ENCODE measurements around the gene ULK1. TPM values are rescaled to one million over a fixed set of nuclear protein-coding genes. Genes with fewer than 3 reads are reported as not detected.

Gene ULK1
- total RNA-seq, 2 experiments from 2014 or later: 85.0 to 91.6 TPM

DNA sequence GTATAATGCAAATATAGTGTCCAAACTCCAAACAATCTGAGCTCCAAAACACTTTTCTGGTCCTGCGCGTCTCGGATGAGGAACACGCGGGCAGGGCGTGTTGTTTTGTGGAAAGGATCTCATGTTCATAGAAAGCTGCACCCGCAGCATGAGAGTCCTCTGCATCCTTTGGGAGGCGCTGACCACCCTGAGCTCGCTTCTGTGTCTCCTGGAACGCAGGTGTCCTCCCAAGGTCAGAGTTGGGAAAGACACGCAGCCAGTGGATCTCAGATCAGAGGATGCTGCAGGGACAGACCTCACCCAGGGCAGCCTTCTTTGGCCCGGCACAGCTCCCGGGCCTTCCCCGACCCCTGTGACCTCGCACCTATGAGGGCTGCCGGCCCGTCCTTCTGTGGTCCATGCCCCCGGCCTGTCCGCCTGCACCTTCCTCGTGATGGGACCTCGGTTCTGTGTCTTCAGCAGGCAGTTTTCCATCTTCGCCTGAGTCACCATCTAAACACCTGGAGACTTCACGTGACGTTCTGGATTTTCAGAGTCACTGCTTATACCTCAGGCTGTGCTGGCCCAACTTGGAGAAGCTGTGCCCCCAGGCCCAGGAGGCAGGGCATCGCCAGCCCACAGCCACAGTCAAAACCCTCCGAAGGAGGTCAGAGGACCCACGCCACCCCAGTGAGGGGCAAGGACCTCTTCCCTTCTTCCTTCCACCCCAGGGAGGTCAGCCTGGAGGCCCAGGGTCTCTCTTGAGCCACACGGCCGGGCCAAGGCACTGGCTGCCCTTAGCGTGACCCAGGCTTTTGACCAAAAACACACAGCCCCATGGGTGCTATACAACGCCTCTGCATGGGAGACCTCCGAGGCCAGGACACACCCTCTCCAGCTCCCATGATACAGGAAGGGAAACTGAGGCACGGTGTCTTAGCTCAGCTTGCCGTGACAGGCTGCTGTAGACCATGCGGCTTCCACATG lies 40.3 kb upstream of the ULK1 start:
- Mint-ChIP-seq H3K4me1 (ENCODE audit: low read depth) (no peaks in the 10 kb centered on the region), H3K27ac (no peak overlapping the region), H3K4me3 (no peak overlapping the region), H3K36me3 (ENCODE audit: low read depth) (no peaks in the 10 kb centered on the region), H3K27me3 (peaks cover 14% of the 10 kb centered on the region), H3K9me3 (no peaks in the 10 kb centered on the region)
- TF ChIP-seq, protein P1, sequence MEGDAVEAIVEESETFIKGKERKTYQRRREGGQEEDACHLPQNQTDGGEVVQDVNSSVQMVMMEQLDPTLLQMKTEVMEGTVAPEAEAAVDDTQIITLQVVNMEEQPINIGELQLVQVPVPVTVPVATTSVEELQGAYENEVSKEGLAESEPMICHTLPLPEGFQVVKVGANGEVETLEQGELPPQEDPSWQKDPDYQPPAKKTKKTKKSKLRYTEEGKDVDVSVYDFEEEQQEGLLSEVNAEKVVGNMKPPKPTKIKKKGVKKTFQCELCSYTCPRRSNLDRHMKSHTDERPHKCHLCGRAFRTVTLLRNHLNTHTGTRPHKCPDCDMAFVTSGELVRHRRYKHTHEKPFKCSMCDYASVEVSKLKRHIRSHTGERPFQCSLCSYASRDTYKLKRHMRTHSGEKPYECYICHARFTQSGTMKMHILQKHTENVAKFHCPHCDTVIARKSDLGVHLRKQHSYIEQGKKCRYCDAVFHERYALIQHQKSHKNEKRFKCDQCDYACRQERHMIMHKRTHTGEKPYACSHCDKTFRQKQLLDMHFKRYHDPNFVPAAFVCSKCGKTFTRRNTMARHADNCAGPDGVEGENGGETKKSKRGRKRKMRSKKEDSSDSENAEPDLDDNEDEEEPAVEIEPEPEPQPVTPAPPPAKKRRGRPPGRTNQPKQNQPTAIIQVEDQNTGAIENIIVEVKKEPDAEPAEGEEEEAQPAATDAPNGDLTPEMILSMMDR (IDR thresholded peaks at IDR 0.05): no peak
- intact Hi-C loops (cut with DNase I, micrococcal nuclease): no loop called here
- no peak for ATAC-seq (ENCODE audit: poor library complexity)
- peak in 1 of 14 experiments; percentile 10 for DNase-seq
- no peaks in the 10 kb centered on the region for H3K4me1 ChIP-seq (ENCODE audit: insufficient read depth, low read length)
- H3K36me3 ChIP-seq (ENCODE audit: insufficient read depth, low read length): no peaks in the 10 kb centered on the region
- no peak overlapping the region for H3K27ac ChIP-seq (ENCODE audit: low read depth in 1 of 2, low read length in 2 of 2)
- no peak overlapping the region for H3K4me3 ChIP-seq (ENCODE audit: low read length)
- CTCF ChIA-PET: no interaction called here
- peaks cover 0 to 6% of the 10 kb centered on the region in 2 experiments for H3K9me3 ChIP-seq (ENCODE audit: control insufficient read depth in 1 of 2, insufficient read depth in 1 of 2, low read length in 2 of 2)
- POLR2A ChIA-PET: no interaction called here
- no peaks in the 10 kb centered on the region for H3K27me3 ChIP-seq (ENCODE audit: control insufficient read depth in 1 of 2, insufficient read depth in 2 of 2, low read length in 2 of 2)

DNA sequence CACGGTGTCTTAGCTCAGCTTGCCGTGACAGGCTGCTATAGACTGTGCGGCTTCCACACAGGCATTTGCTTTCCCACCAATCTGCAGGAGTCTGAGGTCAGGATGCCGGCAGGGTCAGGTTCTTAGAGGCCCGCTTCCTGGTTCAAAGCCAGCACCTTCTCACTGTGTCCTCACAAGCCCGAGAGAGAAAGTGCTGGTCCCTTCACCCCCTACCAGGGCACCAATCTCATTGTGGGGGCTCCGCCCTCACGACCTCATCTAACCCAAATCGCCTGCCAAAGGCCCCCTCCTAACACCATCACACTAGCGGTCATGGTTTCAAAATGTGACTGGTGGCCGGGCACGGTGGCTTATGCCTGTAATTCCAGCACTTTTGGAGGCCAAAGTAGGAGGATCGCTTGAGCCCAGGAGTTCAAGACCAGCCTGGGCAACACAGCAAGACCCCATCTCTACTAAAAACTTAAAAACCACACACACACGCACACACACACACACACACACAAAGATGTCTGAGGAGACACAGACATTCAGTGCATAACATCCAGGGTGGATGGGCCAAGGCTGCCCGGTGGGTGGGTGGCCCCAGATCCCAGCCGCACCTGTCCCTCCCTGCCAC lies 39.5 kb upstream of the ULK1 start:
- peaks cover 0 to 6% of the 10 kb centered on the region in 2 experiments for H3K9me3 ChIP-seq (ENCODE audit: control insufficient read depth in 1 of 2, insufficient read depth in 1 of 2, low read length in 2 of 2)
- Mint-ChIP-seq H3K27me3 (peaks cover 14% of the 10 kb centered on the region), H3K27ac (no peak overlapping the region), H3K4me3 (no peak overlapping the region), H3K4me1 (ENCODE audit: low read depth) (no peaks in the 10 kb centered on the region), H3K9me3 (no peaks in the 10 kb centered on the region), H3K36me3 (ENCODE audit: low read depth) (no peaks in the 10 kb centered on the region)
- ATAC-seq (ENCODE audit: poor library complexity) (no peak), DNase-seq (no peak)
- H3K36me3 ChIP-seq (ENCODE audit: insufficient read depth, low read length): no peaks in the 10 kb centered on the region
- H3K27ac ChIP-seq (ENCODE audit: low read depth in 1 of 2, low read length in 2 of 2): no peak overlapping the region
- TF ChIP-seq, protein P1 (IDR thresholded peaks at IDR 0.05): no peak
- H3K4me3 ChIP-seq (ENCODE audit: low read length): no peak overlapping the region
- ChIA-PET POLR2A (no interaction called here), CTCF (no interaction called here)
- no peaks in the 10 kb centered on the region for H3K4me1 ChIP-seq (ENCODE audit: insufficient read depth, low read length)
- intact Hi-C loops (cut with DNase I, micrococcal nuclease): no loop called here
- H3K27me3 ChIP-seq (ENCODE audit: control insufficient read depth in 1 of 2, insufficient read depth in 2 of 2, low read length in 2 of 2): no peaks in the 10 kb centered on the region

DNA sequence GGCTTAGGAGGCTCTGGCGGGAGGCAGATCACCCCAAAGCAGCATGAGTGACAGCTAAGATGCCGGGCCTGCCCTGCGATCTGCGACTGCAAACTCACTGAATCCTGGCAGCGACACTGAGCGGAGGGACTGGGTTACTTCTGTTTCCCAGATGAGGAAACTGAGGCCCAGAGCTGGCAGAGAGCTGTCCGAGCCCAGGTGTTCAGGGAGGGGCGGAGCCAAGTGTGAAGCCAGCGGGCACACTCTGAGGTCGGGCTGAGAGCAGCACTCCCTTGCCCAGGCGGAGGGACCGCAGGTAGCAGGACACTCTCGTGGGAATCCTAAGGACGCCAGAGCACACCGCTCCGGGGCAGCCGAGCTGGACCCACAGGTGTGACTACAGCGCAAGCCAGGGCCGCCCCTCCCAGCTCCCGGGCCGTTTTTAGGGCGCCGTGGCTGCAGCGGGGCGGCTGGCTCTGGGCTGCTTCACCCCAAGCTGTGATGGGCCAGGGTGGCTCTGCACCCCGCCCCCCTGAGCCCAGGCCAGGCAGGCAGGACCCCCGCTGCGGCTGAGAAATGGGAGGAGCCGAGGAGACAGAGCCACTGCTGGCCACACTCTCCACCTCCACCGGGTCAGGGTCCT lies 38.8 kb upstream of the ULK1 start:
- H3K9me3 ChIP-seq (ENCODE audit: control insufficient read depth in 1 of 2, insufficient read depth in 1 of 2, low read length in 2 of 2): peaks cover 0 to 6% of the 10 kb centered on the region in 2 experiments
- H3K4me1 Mint-ChIP-seq (ENCODE audit: low read depth): no peaks in the 10 kb centered on the region
- no peak overlapping the region for H3K4me3 ChIP-seq (ENCODE audit: low read length)
- H3K27me3 Mint-ChIP-seq: peaks cover 14% of the 10 kb centered on the region
- no peak overlapping the region for H3K27ac Mint-ChIP-seq
- no peaks in the 10 kb centered on the region for H3K36me3 Mint-ChIP-seq (ENCODE audit: low read depth)
- ATAC-seq (ENCODE audit: poor library complexity) (no peak), DNase-seq (peak in 1 of 14 experiments; percentile 11)
- POLR2A ChIA-PET: no interaction called here
- no peaks in the 10 kb centered on the region for H3K27me3 ChIP-seq (ENCODE audit: control insufficient read depth in 1 of 2, insufficient read depth in 2 of 2, low read length in 2 of 2)
- TF ChIP-seq, protein P1 (IDR thresholded peaks at IDR 0.05): no peak
- peaks cover 2% of the 10 kb centered on the region for H3K4me1 ChIP-seq (ENCODE audit: insufficient read depth, low read length)
- no peak overlapping the region for H3K27ac ChIP-seq (ENCODE audit: low read depth in 1 of 2, low read length in 2 of 2)
- no peaks in the 10 kb centered on the region for H3K9me3 Mint-ChIP-seq
- no peaks in the 10 kb centered on the region for H3K36me3 ChIP-seq (ENCODE audit: insufficient read depth, low read length)
- CTCF ChIA-PET: no interaction called here
- intact Hi-C loops (cut with DNase I, micrococcal nuclease): no loop called here
- no peak overlapping the region for H3K4me3 Mint-ChIP-seq
